H1 (cell line): ENCODE results near the gene IL1RAPL1. TPM values are rescaled to one million over a fixed set of nuclear protein-coding genes. Genes with fewer than 3 reads are reported as not detected.

Source experiments
- CREB1 ChIP-seq: IDR thresholded peaks from 2 replicates; pipeline ENCODE4 v1.6.1; 2012; ENCODE audit warnings: inconsistent platforms
- EP300 ChIP-seq, 2 experiments: IDR thresholded peaks; 1 replicate in 1 of 2; 2 replicates in 1 of 2; pipeline ENCODE4 v1.6.1; 2011 to 2012; ENCODE audit warnings: low read depth in 2 of 2, low read length in 2 of 2, mild to moderate bottlenecking in 2 of 2, borderline replicate concordance in 1 of 2, inconsistent platforms in 1 of 2, moderate library complexity in 1 of 2
- MAFK ChIP-seq: IDR thresholded peaks from 2 replicates; pipeline ENCODE4 v1.6.1; 2012; ENCODE audit warnings: low read depth, mild to moderate bottlenecking, improper control_type of control experiment, low read length
- SP4 ChIP-seq: IDR thresholded peaks from 2 replicates; pipeline ENCODE4 v1.6.1; 2012; ENCODE audit warnings: low read length, inconsistent platforms
- TCF12 ChIP-seq: IDR thresholded peaks from 2 replicates; pipeline ENCODE4 v1.6.1; 2011; ENCODE audit warnings: low read depth, mild to moderate bottlenecking, low read length
- ZNF274 ChIP-seq: IDR thresholded peaks from 2 replicates; pipeline ENCODE4 v1.7.0; 2012; ENCODE audit warnings: low read length, borderline replicate concordance; ENCODE audit errors: extremely low read depth
- polyA plus RNA-seq, 7 experiments: library from polyadenylated mRNA; depleted of rRNA in 3 of 7; stranded (reverse) in 5 of 7; unstranded in 2 of 7; fragments of >200 nt in 5 of 7; fragments of 200-250 nt in 2 of 7; gene quantifications; 1 replicate in 5 of 7; 2 replicates in 1 of 7; 4 replicates in 1 of 7; pipeline versions ENCODE4 v1.2.1 to v1.2.3, GENCODE V29; 2011 to 2013; ENCODE audit warnings: missing spikeins in 2 of 7, mixed read lengths in 2 of 7
- total RNA-seq: library from RNA; stranded (reverse); fragmentation: NEBNext Ultra II Directional; extraction: Animal tissue kit (Norgen Biotek cat#: 25700); gene quantifications from 2 replicates; pipeline ENCODE4 v1.2.1, GENCODE V29; 2021
- TF ChIP-seq, protein P1 (sequence below): fragments of 300-600 bp; sonication (generic); IDR thresholded peaks from 2 replicates; pipeline ENCODE4 v1.7.1; 2012; ENCODE audit warnings: low read length, moderate library complexity, mild to moderate bottlenecking, inconsistent platforms; ENCODE audit not compliant: insufficient replicate concordance
- TF ChIP-seq, protein P2 (sequence below): IDR thresholded peaks from 2 replicates; pipeline ENCODE4 v1.6.1; 2012; ENCODE audit warnings: inconsistent platforms

Gene IL1RAPL1
- total and polyA plus RNA-seq, 2 of the 8 experiments (the other 6 are each of a cell fraction or from before 2014, with no cell fraction given): 0.11 to 0.35 TPM

DNA sequence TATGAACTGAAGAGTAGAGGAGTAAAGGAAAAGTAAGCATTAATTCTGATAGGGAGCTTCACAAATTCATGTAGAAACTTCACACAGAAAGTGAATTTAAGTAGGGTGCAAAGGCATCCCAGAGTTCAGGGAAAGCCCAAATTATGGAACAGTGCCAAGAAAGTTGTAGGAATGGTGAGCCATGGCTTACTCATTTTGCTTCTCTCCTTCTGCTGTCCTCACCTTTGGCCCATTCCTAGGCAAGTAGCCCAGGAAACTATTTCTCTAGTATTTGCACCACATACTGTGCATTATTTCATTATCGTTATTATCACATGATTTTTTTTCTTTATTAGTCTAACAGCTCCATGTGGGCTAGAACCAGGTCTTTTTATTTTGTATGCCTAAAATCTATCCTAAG, 34.9 kb upstream of the IL1RAPL1 start (continued):
- TF ChIP-seq, protein P1, sequence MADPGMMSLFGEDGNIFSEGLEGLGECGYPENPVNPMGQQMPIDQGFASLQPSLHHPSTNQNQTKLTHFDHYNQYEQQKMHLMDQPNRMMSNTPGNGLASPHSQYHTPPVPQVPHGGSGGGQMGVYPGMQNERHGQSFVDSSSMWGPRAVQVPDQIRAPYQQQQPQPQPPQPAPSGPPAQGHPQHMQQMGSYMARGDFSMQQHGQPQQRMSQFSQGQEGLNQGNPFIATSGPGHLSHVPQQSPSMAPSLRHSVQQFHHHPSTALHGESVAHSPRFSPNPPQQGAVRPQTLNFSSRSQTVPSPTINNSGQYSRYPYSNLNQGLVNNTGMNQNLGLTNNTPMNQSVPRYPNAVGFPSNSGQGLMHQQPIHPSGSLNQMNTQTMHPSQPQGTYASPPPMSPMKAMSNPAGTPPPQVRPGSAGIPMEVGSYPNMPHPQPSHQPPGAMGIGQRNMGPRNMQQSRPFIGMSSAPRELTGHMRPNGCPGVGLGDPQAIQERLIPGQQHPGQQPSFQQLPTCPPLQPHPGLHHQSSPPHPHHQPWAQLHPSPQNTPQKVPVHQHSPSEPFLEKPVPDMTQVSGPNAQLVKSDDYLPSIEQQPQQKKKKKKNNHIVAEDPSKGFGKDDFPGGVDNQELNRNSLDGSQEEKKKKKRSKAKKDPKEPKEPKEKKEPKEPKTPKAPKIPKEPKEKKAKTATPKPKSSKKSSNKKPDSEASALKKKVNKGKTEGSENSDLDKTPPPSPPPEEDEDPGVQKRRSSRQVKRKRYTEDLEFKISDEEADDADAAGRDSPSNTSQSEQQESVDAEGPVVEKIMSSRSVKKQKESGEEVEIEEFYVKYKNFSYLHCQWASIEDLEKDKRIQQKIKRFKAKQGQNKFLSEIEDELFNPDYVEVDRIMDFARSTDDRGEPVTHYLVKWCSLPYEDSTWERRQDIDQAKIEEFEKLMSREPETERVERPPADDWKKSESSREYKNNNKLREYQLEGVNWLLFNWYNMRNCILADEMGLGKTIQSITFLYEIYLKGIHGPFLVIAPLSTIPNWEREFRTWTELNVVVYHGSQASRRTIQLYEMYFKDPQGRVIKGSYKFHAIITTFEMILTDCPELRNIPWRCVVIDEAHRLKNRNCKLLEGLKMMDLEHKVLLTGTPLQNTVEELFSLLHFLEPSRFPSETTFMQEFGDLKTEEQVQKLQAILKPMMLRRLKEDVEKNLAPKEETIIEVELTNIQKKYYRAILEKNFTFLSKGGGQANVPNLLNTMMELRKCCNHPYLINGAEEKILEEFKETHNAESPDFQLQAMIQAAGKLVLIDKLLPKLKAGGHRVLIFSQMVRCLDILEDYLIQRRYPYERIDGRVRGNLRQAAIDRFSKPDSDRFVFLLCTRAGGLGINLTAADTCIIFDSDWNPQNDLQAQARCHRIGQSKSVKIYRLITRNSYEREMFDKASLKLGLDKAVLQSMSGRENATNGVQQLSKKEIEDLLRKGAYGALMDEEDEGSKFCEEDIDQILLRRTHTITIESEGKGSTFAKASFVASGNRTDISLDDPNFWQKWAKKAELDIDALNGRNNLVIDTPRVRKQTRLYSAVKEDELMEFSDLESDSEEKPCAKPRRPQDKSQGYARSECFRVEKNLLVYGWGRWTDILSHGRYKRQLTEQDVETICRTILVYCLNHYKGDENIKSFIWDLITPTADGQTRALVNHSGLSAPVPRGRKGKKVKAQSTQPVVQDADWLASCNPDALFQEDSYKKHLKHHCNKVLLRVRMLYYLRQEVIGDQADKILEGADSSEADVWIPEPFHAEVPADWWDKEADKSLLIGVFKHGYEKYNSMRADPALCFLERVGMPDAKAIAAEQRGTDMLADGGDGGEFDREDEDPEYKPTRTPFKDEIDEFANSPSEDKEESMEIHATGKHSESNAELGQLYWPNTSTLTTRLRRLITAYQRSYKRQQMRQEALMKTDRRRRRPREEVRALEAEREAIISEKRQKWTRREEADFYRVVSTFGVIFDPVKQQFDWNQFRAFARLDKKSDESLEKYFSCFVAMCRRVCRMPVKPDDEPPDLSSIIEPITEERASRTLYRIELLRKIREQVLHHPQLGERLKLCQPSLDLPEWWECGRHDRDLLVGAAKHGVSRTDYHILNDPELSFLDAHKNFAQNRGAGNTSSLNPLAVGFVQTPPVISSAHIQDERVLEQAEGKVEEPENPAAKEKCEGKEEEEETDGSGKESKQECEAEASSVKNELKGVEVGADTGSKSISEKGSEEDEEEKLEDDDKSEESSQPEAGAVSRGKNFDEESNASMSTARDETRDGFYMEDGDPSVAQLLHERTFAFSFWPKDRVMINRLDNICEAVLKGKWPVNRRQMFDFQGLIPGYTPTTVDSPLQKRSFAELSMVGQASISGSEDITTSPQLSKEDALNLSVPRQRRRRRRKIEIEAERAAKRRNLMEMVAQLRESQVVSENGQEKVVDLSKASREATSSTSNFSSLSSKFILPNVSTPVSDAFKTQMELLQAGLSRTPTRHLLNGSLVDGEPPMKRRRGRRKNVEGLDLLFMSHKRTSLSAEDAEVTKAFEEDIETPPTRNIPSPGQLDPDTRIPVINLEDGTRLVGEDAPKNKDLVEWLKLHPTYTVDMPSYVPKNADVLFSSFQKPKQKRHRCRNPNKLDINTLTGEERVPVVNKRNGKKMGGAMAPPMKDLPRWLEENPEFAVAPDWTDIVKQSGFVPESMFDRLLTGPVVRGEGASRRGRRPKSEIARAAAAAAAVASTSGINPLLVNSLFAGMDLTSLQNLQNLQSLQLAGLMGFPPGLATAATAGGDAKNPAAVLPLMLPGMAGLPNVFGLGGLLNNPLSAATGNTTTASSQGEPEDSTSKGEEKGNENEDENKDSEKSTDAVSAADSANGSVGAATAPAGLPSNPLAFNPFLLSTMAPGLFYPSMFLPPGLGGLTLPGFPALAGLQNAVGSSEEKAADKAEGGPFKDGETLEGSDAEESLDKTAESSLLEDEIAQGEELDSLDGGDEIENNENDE: no peak
- TF ChIP-seq ZNF274 (no peak), EP300 (IDR thresholded peaks at IDR 0.05; ENCODE audit: borderline replicate concordance in 1 of 2, low read depth in 2 of 2, low read length in 2 of 2) (no peak), CREB1 (no peak), SP4 (no peak), MAFK (no peak), TCF12 (no peak)
- TF ChIP-seq, protein P2, sequence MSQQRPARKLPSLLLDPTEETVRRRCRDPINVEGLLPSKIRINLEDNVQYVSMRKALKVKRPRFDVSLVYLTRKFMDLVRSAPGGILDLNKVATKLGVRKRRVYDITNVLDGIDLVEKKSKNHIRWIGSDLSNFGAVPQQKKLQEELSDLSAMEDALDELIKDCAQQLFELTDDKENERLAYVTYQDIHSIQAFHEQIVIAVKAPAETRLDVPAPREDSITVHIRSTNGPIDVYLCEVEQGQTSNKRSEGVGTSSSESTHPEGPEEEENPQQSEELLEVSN: no peak
